Right lobe of liver (tissue), 6 donors: ENCODE measurements around the gene RBM23. TPM values are rescaled to one million over a fixed set of nuclear protein-coding genes. Genes with fewer than 3 reads are reported as not detected.

ENCODE experiments used
- ATAC-seq, 4 donors: fragments of 200-7000 bp; cut with Tn5 transposase; one replicate each; pipeline ENCODE4 v1.9.1; 2020; ENCODE audit warnings: mild to moderate bottlenecking in 4 of 4, moderate library complexity in 4 of 4
- DNase-seq, 3 donors: peaks; one replicate each; pipeline ENCODE4 v3.0.0-alpha.2; 2020
- H3K27ac ChIP-seq, 3 donors: fragments of 200-600 bp; one replicate each; pipeline ENCODE4 v1.8.0; 2022
- H3K27me3 ChIP-seq, 2 donors: fragments of 200-600 bp; one replicate each; pipeline ENCODE4 v1.8.0; 2022
- H3K36me3 ChIP-seq, 4 donors: fragments of 200-600 bp; sonication (generic) in 1 of 4; one replicate each; pipeline versions ENCODE4 v1.5.1 to v1.8.0; 2017 to 2022; ENCODE audit warnings: control low read depth in 1 of 4
- H3K4me1 ChIP-seq, 4 donors: fragments of 200-600 bp; sonication (generic) in 1 of 4; one replicate each; pipeline versions ENCODE4 v1.5.1 to v1.8.0; 2017 to 2022; ENCODE audit warnings: control low read depth in 1 of 4
- H3K4me3 ChIP-seq, 3 donors: fragments of 200-600 bp; one replicate each; pipeline ENCODE4 v1.8.0; 2022
- H3K9me3 ChIP-seq, 4 donors: fragments of 200-600 bp; sonication (generic) in 1 of 4; one replicate each; pipeline versions ENCODE4 v1.5.1 to v1.8.0; 2017 to 2022; ENCODE audit warnings: control low read depth in 1 of 4
- CTCF ChIP-seq, 4 donors: fragments of 200-600 bp in 3 of 4; fragments of 450-650 bp in 1 of 4; IDR thresholded peaks; one replicate each; pipeline versions ENCODE4 v1.5.1 to v1.8.0; 2016 to 2022; ENCODE audit warnings: antibody characterized with exemption in 4 of 4, mild to moderate bottlenecking in 2 of 4
- POLR2A ChIP-seq: fragments of 450-650 bp; IDR thresholded peaks from one replicate; pipeline ENCODE4 v1.6.1; 2017; ENCODE audit warnings: antibody characterized with exemption, mild to moderate bottlenecking
- WGBS: methylation state at CpG from one replicate; pipeline ENCODE4 v1.1.6; 2018; ENCODE audit warnings: low coverage, low lambda C conversion rate; ENCODE audit not compliant: insufficient coverage; ENCODE audit errors: missing lambda C conversion rate; 5-methylcytosine and 5-hydroxymethylcytosine counted together
- intact Hi-C, 2 donors: fragments of 100-400 bp; cut with DNase I; formaldehyde crosslinking; loops; one replicate each; pipeline versions ENCODE4 v1.11.2 to v1.14.1; 2022
- total RNA-seq, 6 experiments: library from RNA; depleted of rRNA in 2 of 6; stranded (reverse); fragments of >200 nt in 2 of 6; fragmentation: NEBNext Ultra II Directional in 3 of 6; extraction: Animal tissue kit (Norgen Biotek cat#: 25700) in 3 of 6; gene quantifications; one replicate each; pipeline versions ENCODE4 v1.1.0 to v1.2.4, GENCODE V29; 2016 to 2023
- donor health status: DM: no; HTN: yes; CAD: no.
- donor health status: DM: no; HTN: no; CAD: no.
- donor health status: DM: no; HTN: no; CAD: no.
- donor health status: DM: no; HTN: yes; CAD: no.
- donor health status: DM: no; HTN: yes; CAD: no.

Gene RBM23
- total RNA-seq, 6 experiments from 2014 or later = 22.2 to 38.0 (median 34.0) TPM

- Histone ChIP-seq H3K4me1 (peaks cover 0 to 9% (median 3%) of the 10 kb centered on the region in 4 donors), H3K4me3 (no peak overlapping the region), H3K36me3 (peaks cover 16 to 51% (median 31%) of the 10 kb centered on the region in 4 donors), H3K27me3 (no peaks in the 10 kb centered on the region), H3K9me3 (no peaks in the 10 kb centered on the region), H3K27ac (no peak overlapping the region)
- TF ChIP-seq POLR2A = no peak
- 94% methylated on average over 3 of the region's 22 CpGs for WGBS
- DNase-seq (no peak), ATAC-seq (no peak)
- intact Hi-C loops = no loop called here
These were observed 41.9 kb downstream of the RBM23 start for GRCh38 chr14:22877000-22877501.

- 93% methylated on average over 5 of the region's 20 CpGs for WGBS
- no peak overlapping the region for H3K4me3 ChIP-seq
- H3K36me3 ChIP-seq = peaks cover 16 to 51% (median 31%) of the 10 kb centered on the region in 4 donors
- intact Hi-C loops = no loop called here
- TF ChIP-seq CTCF (IDR thresholded peaks at IDR 0.05) (no peak), POLR2A (no peak)
- H3K27me3 ChIP-seq = no peaks in the 10 kb centered on the region
- H3K4me1 ChIP-seq = peaks cover 0 to 9% (median 4%) of the 10 kb centered on the region in 4 donors
- H3K27ac ChIP-seq = no peak overlapping the region
- no peak for DNase-seq
- H3K9me3 ChIP-seq = no peaks in the 10 kb centered on the region
- no peak for ATAC-seq
These were observed 43.1 kb downstream of the RBM23 start for GRCh38 chr14:22875748-22876319.

GRCh38 chr14:22875003-22875747 is 43.8 kb downstream of the RBM23 start:
- intact Hi-C loops = no loop called here
- H3K27me3 ChIP-seq = no peaks in the 10 kb centered on the region
- H3K4me3 ChIP-seq = no peak overlapping the region
- 94% methylated on average over 8 of the region's 15 CpGs for WGBS
- peaks cover 16 to 51% (median 31%) of the 10 kb centered on the region in 4 donors for H3K36me3 ChIP-seq
- ATAC-seq (no peak), DNase-seq (no peak)
- H3K4me1 ChIP-seq = peaks cover 0 to 15% (median 7%) of the 10 kb centered on the region in 4 donors
- no peaks in the 10 kb centered on the region for H3K9me3 ChIP-seq
- TF ChIP-seq CTCF (IDR thresholded peaks at IDR 0.05) = no peak
- no peak for TF ChIP-seq POLR2A
- H3K27ac ChIP-seq = no peak overlapping the region

GRCh38 chr14:22872833-22873520 is 46.0 kb downstream of the RBM23 start:
- Histone ChIP-seq H3K36me3 (peaks cover 16 to 45% (median 27%) of the 10 kb centered on the region in 4 donors), H3K4me1 (peaks cover 0 to 17% (median 7%) of the 10 kb centered on the region in 4 donors), H3K27me3 (no peaks in the 10 kb centered on the region), H3K9me3 (no peaks in the 10 kb centered on the region), H3K27ac (peak overlapping the region; percentile 98 to 99 (median 98)), H3K4me3 (peak overlapping the region; percentile 79 to 99 (median 88))
- no peak for ATAC-seq
- intact Hi-C loops = no loop called here
- WGBS = 30% methylated on average over 6 of the region's 10 CpGs
- no peak for DNase-seq
- TF ChIP-seq POLR2A (no peak), CTCF (IDR thresholded peaks at IDR 0.05) (no peak)
